Stimulated activated CD4-positive, alpha-beta T cell treated with anti-CD3 and anti-CD28 coated beads, Interleukin-15, amount 100 ng/mL, for 1 hour (primary cell): Measurements from ENCODE around the gene KCNB1.

Experiments
- DNase-seq, 2 donors: peaks; one replicate each; pipeline ENCODE4 v3.0.0-alpha.2; 2020; ENCODE audit warnings: low read depth in 1 of 2, low spot score in 1 of 2

Gene KCNB1

GRCh38 chr20:49360242-49360968 is 122.1 kb downstream of the KCNB1 start:
- DNase-seq = no peak

- DNase-seq = no peak
Observed at GRCh38 chr20:49356676-49357075, 125.8 kb downstream of the KCNB1 start.

- DNase-seq = no peak
Observed at GRCh38 chr20:49354673-49355072, 127.8 kb downstream of the KCNB1 start.

- no peak for DNase-seq
Observed at GRCh38 chr20:49353348-49353747, 129.1 kb downstream of the KCNB1 start.

GRCh38 chr20:49352751-49353150 is 129.7 kb downstream of the KCNB1 start:
- DNase-seq = no peak

GRCh38 chr20:49351775-49352174 is 130.7 kb downstream of the KCNB1 start:
- no peak for DNase-seq

- DNase-seq = no peak
Observed at GRCh38 chr20:49349694-49350252, 132.7 kb downstream of the KCNB1 start.

GRCh38 chr20:49349078-49349477 is 133.4 kb downstream of the KCNB1 start:
- DNase-seq = no peak

GRCh38 chr20:49348563-49348962 is 133.9 kb downstream of the KCNB1 start:
- DNase-seq = no peak

- DNase-seq = no peak
Observed at GRCh38 chr20:49347156-49347555, 135.3 kb downstream of the KCNB1 start.

- no peak for DNase-seq
Observed at GRCh38 chr20:49346682-49347081, 135.8 kb downstream of the KCNB1 start.

- DNase-seq = no peak
Observed at GRCh38 chr20:49345524-49345923, 136.9 kb downstream of the KCNB1 start.

- DNase-seq = no peak
Observed at GRCh38 chr20:49344975-49345374, 137.5 kb downstream of the KCNB1 start.

GRCh38 chr20:49344140-49344539 is 138.3 kb downstream of the KCNB1 start:
- DNase-seq = no peak

GRCh38 chr20:49343246-49343645 is 139.2 kb downstream of the KCNB1 start:
- no peak for DNase-seq

- DNase-seq = no peak
Observed at GRCh38 chr20:49340161-49340966, 142.1 kb downstream of the KCNB1 start.

- DNase-seq = no peak
Observed at GRCh38 chr20:49339123-49339522, 143.3 kb downstream of the KCNB1 start.

- DNase-seq = no peak
Observed at GRCh38 chr20:49338061-49338460, 144.4 kb downstream of the KCNB1 start.

GRCh38 chr20:49337357-49337756 is 145.1 kb downstream of the KCNB1 start:
- DNase-seq = no peak

- no peak for DNase-seq
Observed at GRCh38 chr20:49336786-49337185, 145.7 kb downstream of the KCNB1 start.

- DNase-seq = no peak
Observed at GRCh38 chr20:49335476-49335875, 147.0 kb downstream of the KCNB1 start.
